HepG2 (cell line): ENCODE results near the gene PBX1. TPM values are rescaled to one million over a fixed set of nuclear protein-coding genes. Genes with fewer than 3 reads are reported as not detected.

Source experiments
- ATAC-seq: fragments of 200-7000 bp; cut with Tn5 transposase; 3 replicates; pipeline ENCODE4 v1.9.1; 2020; ENCODE audit warnings: mild to moderate bottlenecking, moderate library complexity
- BruUV-seq: library from RNA; stranded (reverse); fragments of 400-500 nt; replicated peaks from 2 replicates; lab custom pipeline; 2021; lab: Mats Ljungman, UMichigan
- CTCF ChIA-PET: fragments of 300-600 bp; formaldehyde crosslinking; extraction: SDS; loops from one replicate; lab custom pipeline; 2021; ENCODE audit warnings: low total read pairs, inconsistent platforms, low intra/inter-chr PET ratio; lab: Yijun Ruan, JAX
- POLR2A ChIA-PET: fragments of 350-600 bp; sonication (Branson Sonifier 250); formaldehyde crosslinking; loops from one replicate; lab custom pipeline; 2020; ENCODE audit warnings: antibody characterized with exemption, inconsistent platforms; lab: Yijun Ruan, JAX
- DNase-seq: peaks from one replicate; pipeline ENCODE4 v3.0.0-alpha.2; 2015; ENCODE audit warnings: low spot score
- FAIRE-seq: peaks from 3 replicates; lab custom pipeline; 2011; peaks lifted over from hg19 to GRCh38; lab: Jason Lieb, UNC
- H2AFZ ChIP-seq: one replicate; pipeline ENCODE4 v1.6.1; 2011; ENCODE audit warnings: low read length, inconsistent platforms
- H3K27ac ChIP-seq: fragments of 300-600 bp; 3 replicates; pipeline ENCODE4 v1.8.0; 2011; ENCODE audit warnings: mixed run types, mild to moderate bottlenecking, mixed read lengths, low read length, inconsistent platforms; ENCODE audit not compliant: insufficient read depth; ENCODE audit errors: extremely low read length
- H3K27me3 ChIP-seq, 2 experiments: fragments of 200-600 bp in 1 of 2; 2 replicates in 1 of 2; 3 replicates in 1 of 2; pipeline versions ENCODE4 v1.6.0 to v1.8.0; 2011; ENCODE audit warnings: low read length in 2 of 2, mild to moderate bottlenecking in 2 of 2, moderate library complexity in 2 of 2, inconsistent platforms in 1 of 2; ENCODE audit not compliant: insufficient read depth in 2 of 2, control insufficient read depth in 1 of 2
- H3K36me3 ChIP-seq, 2 experiments: fragments of 200-600 bp in 1 of 2; replicated peaks in 1 of 2; 2 replicates in 1 of 2; 3 replicates in 1 of 2; pipeline versions ENCODE4 v1.5.1 to v1.8.0; 2011; ENCODE audit warnings: low read length in 2 of 2, inconsistent platforms in 1 of 2; ENCODE audit not compliant: insufficient read depth in 2 of 2, control insufficient read depth in 1 of 2
- H3K4me1 ChIP-seq: 2 replicates; pipeline ENCODE4 v1.5.1; 2012; ENCODE audit warnings: low read length, inconsistent platforms; ENCODE audit not compliant: insufficient read depth
- H3K4me2 ChIP-seq: 2 replicates; pipeline ENCODE4 v1.6.0; 2011; ENCODE audit warnings: low read depth, low read length, inconsistent platforms
- H3K4me3 ChIP-seq, 3 experiments: fragments of 200-600 bp in 1 of 3; sonication (generic), shearing (Covaris generic) in 1 of 3; replicated peaks in 1 of 3; 2 replicates each; pipeline ENCODE4 v1.5.1; 2011 to 2016; ENCODE audit warnings: low read length in 3 of 3, inconsistent platforms in 2 of 3, low read depth in 2 of 3, mild to moderate bottlenecking in 2 of 3, control low read depth in 1 of 3, mixed read lengths in 1 of 3; ENCODE audit not compliant: insufficient read depth in 1 of 3
- H3K79me2 ChIP-seq: one replicate; pipeline ENCODE4 v1.6.1; 2011; ENCODE audit warnings: low read length, inconsistent platforms; ENCODE audit not compliant: insufficient read depth
- H3K9ac ChIP-seq: 2 replicates; pipeline ENCODE4 v1.6.0; 2011; ENCODE audit warnings: mild to moderate bottlenecking, low read depth, low read length, inconsistent platforms; ENCODE audit not compliant: insufficient read depth
- H3K9me3 ChIP-seq: 2 replicates; pipeline ENCODE4 v1.5.1; 2012; ENCODE audit warnings: mild to moderate bottlenecking, low read length
- H4K20me1 ChIP-seq: 2 replicates; pipeline ENCODE4 v1.6.0; 2011; ENCODE audit warnings: inconsistent platforms, mild to moderate bottlenecking, low read length, moderate library complexity; ENCODE audit not compliant: insufficient read depth
- ARID2 ChIP-seq: sonication (generic); formaldehyde crosslinking; IDR thresholded peaks from 2 replicates; pipeline ENCODE4 v1.8.1; 2022; ENCODE audit warnings: mild to moderate bottlenecking, missing genetic modification reagents, borderline replicate concordance
- KDM2A ChIP-seq: sonication (generic); formaldehyde crosslinking; IDR thresholded peaks from 2 replicates; pipeline ENCODE4 v1.4.0; 2020; ENCODE audit warnings: low read depth, missing genetic modification reagents, borderline replicate concordance
- KDM5A ChIP-seq: fragments of 200-600 bp; sonication (generic); IDR thresholded peaks from 2 replicates; pipeline ENCODE4 v1.7.0; 2018; ENCODE audit warnings: antibody characterized with exemption, mild to moderate bottlenecking, low read length, borderline replicate concordance
- KDM6A ChIP-seq: IDR thresholded peaks from 2 replicates; pipeline ENCODE4 v1.6.1; 2016; ENCODE audit warnings: low read depth
- PAX8 ChIP-seq: sonication (generic); formaldehyde crosslinking; IDR thresholded peaks from 2 replicates; pipeline ENCODE4 v1.8.0; 2022; ENCODE audit warnings: mild to moderate bottlenecking, missing genetic modification reagents, borderline replicate concordance
- RFX3 ChIP-seq: IDR thresholded peaks from 2 replicates; pipeline ENCODE4 v1.6.1; 2016; ENCODE audit warnings: missing biosample characterization, missing genetic modification reagents
- SKI ChIP-seq: fragments of 450-650 bp; IDR thresholded peaks from one replicate; pipeline ENCODE4 v1.6.1; 2018; ENCODE audit warnings: mild to moderate bottlenecking; ENCODE audit not compliant: partially characterized antibody
- YY1 ChIP-seq: IDR thresholded peaks from 2 replicates; pipeline ENCODE4 v1.6.1; 2011; ENCODE audit warnings: low read length, low read depth, moderate library complexity, mild to moderate bottlenecking; ENCODE audit not compliant: insufficient read depth, insufficient replicate concordance
- ZMYM2 ChIP-seq: sonication (generic); formaldehyde crosslinking; IDR thresholded peaks from 2 replicates; pipeline ENCODE4 v1.8.0; 2022; ENCODE audit warnings: mild to moderate bottlenecking, missing genetic modification reagents
- ZNF143 ChIP-seq: sonication (generic); formaldehyde crosslinking; IDR thresholded peaks from 2 replicates; pipeline ENCODE4 v1.4.0; 2020; ENCODE audit warnings: missing genetic modification reagents
- ZNF30 ChIP-seq: sonication (generic); formaldehyde crosslinking; IDR thresholded peaks from 2 replicates; pipeline ENCODE4 v1.5.0; 2020; ENCODE audit warnings: mild to moderate bottlenecking, missing genetic modification reagents
- ZNF543 ChIP-seq: sonication (generic); formaldehyde crosslinking; IDR thresholded peaks from 2 replicates; pipeline ENCODE4 v1.4.0; 2020; ENCODE audit warnings: mild to moderate bottlenecking, missing genetic modification reagents
- ZNF570 ChIP-seq: sonication (generic); formaldehyde crosslinking; IDR thresholded peaks from 2 replicates; pipeline ENCODE4 v1.4.0; 2020; ENCODE audit warnings: mild to moderate bottlenecking, missing genetic modification reagents, borderline replicate concordance
- ZNF577 ChIP-seq: sonication (generic); formaldehyde crosslinking; IDR thresholded peaks from 2 replicates; pipeline ENCODE4 v1.4.0; 2020; ENCODE audit warnings: mild to moderate bottlenecking, low read depth, missing genetic modification reagents, borderline replicate concordance
- WGBS: methylation state at CpG from one replicate; pipeline ENCODE4 v1.1.6; 2017; ENCODE audit warnings: low lambda C conversion rate; 5-methylcytosine and 5-hydroxymethylcytosine counted together
- in situ Hi-C: cut with HindIII; loops from 2 replicates; pipeline ENCODE4 v1.10.0; 2017; ENCODE audit warnings: low pct_unique_long_range_greater_than_20kb; ENCODE audit not compliant: extremely low pct_ligation_motif_present
- intact Hi-C: fragments of 100-400 bp; cut with micrococcal nuclease; formaldehyde crosslinking; loops from one replicate; pipeline ENCODE4 v1.10.0; 2022; ENCODE audit not compliant: unreplicated experiment
- polyA plus RNA-seq, 8 experiments: library from polyadenylated mRNA; depleted of rRNA in 3 of 8; stranded (reverse) in 7 of 8; unstranded in 1 of 8; fragments of >200 nt; fragmentation: Illumina TruSeq in 4 of 8; extraction: Trizol in 4 of 8; gene quantifications; 2 replicates each; pipeline versions ENCODE4 v1.2.1 to v1.2.3, GENCODE V29; 2011 to 2016; ENCODE audit warnings: low read depth in 4 of 8, missing spikeins in 1 of 8, mixed read lengths in 1 of 8; ENCODE audit not compliant: insufficient read depth in 1 of 8
- total RNA-seq, 5 experiments: library from RNA; depleted of rRNA; stranded (reverse); fragments of >200 nt; fragmentation: Illumina TruSeq; extraction: Trizol; gene quantifications; 2 replicates each; pipeline ENCODE4 v1.2.3, GENCODE V29; 2016; ENCODE audit warnings: low read depth in 1 of 5
- TF ChIP-seq, protein P1 (sequence below): sonication (generic); formaldehyde crosslinking; IDR thresholded peaks from 2 replicates; pipeline ENCODE4 v1.4.0; 2020; ENCODE audit warnings: mild to moderate bottlenecking, missing genetic modification reagents
- TF ChIP-seq, protein P2 (sequence below): sonication (generic); formaldehyde crosslinking; conservative IDR thresholded peaks from 2 replicates; pipeline ENCODE4 v1.8.0; 2022; ENCODE audit warnings: missing genetic modification reagents

Gene PBX1
- total and polyA plus RNA-seq, 2 of the 13 experiments (the other 11 are each of a cell fraction or from before 2014, with no cell fraction given) = 0.24 TPM; not detected in 1

DNA sequence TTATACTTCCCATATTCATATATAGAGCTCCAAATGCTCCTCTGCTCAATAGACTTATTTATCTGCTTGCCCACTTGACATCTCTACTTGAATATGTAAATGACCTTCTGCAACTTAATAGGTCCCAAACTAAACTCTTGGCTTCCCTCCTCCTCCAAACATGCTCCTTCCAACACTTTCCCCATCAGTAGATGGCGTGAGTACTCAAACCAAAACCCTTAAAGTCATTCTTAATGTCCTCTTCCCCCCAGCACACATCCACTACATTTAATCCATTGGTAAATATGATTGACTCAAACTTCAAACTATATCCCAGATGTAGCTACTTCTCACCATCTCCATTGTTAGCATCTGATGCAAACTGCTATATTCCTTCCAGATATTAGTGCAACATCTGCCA lies 48.5 kb upstream of the PBX1 start:
- Histone ChIP-seq H3K4me3 (no peak overlapping the region), H3K36me3 (no peaks in the 10 kb centered on the region), H4K20me1 (no peaks in the 10 kb centered on the region), H3K9me3 (peaks cover 18% of the 10 kb centered on the region), H3K79me2 (no peaks in the 10 kb centered on the region), H3K27me3 (no peaks in the 10 kb centered on the region), H2AFZ (no peak overlapping the region), H3K4me2 (no peak overlapping the region), H3K4me1 (no peaks in the 10 kb centered on the region), H3K27ac (no peak overlapping the region), H3K9ac (no peak overlapping the region)
- TF ChIP-seq YY1 = no peak
- no peak for TF ChIP-seq KDM2A (CRISPR knock-in tag)
- TF ChIP-seq ARID2 = no peak
- TF ChIP-seq, protein P1, sequence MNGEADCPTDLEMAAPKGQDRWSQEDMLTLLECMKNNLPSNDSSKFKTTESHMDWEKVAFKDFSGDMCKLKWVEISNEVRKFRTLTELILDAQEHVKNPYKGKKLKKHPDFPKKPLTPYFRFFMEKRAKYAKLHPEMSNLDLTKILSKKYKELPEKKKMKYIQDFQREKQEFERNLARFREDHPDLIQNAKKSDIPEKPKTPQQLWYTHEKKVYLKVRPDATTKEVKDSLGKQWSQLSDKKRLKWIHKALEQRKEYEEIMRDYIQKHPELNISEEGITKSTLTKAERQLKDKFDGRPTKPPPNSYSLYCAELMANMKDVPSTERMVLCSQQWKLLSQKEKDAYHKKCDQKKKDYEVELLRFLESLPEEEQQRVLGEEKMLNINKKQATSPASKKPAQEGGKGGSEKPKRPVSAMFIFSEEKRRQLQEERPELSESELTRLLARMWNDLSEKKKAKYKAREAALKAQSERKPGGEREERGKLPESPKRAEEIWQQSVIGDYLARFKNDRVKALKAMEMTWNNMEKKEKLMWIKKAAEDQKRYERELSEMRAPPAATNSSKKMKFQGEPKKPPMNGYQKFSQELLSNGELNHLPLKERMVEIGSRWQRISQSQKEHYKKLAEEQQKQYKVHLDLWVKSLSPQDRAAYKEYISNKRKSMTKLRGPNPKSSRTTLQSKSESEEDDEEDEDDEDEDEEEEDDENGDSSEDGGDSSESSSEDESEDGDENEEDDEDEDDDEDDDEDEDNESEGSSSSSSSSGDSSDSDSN (CRISPR knock-in tag) = no peak
- TF ChIP-seq ZNF570 (CRISPR knock-in tag) = no peak
- TF ChIP-seq PAX8 (CRISPR knock-in tag) = no peak
- no peak for TF ChIP-seq RFX3 (CRISPR knock-in tag)
- TF ChIP-seq ZNF30 = no peak
- no peak for TF ChIP-seq ZNF543 (CRISPR knock-in tag)
- TF ChIP-seq ZNF577 (CRISPR knock-in tag) = no peak
- TF ChIP-seq KDM5A = no peak
- no peak for TF ChIP-seq KDM6A (CRISPR knock-in tag)
- no peak for TF ChIP-seq ZMYM2 (CRISPR knock-in tag)
- no peak for TF ChIP-seq ZNF143 (CRISPR knock-in tag)
- TF ChIP-seq SKI = no peak
- TF ChIP-seq, protein P2, sequence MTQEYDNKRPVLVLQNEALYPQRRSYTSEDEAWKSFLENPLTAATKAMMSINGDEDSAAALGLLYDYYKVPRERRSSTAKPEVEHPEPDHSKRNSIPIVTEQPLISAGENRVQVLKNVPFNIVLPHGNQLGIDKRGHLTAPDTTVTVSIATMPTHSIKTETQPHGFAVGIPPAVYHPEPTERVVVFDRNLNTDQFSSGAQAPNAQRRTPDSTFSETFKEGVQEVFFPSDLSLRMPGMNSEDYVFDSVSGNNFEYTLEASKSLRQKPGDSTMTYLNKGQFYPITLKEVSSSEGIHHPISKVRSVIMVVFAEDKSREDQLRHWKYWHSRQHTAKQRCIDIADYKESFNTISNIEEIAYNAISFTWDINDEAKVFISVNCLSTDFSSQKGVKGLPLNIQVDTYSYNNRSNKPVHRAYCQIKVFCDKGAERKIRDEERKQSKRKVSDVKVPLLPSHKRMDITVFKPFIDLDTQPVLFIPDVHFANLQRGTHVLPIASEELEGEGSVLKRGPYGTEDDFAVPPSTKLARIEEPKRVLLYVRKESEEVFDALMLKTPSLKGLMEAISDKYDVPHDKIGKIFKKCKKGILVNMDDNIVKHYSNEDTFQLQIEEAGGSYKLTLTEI (CRISPR knock-in tag) = no peak
- ChIA-PET POLR2A (no interaction called here), CTCF (no interaction called here)
- ATAC-seq (no peak), DNase-seq (no peak), FAIRE-seq (no peak)
- BruUV-seq = no TSS peak
- in situ Hi-C loops = no loop called here
- WGBS = 0% methylated on average over 1 of the region's 1 CpG
- intact Hi-C loops = no loop called here
